Progenitor cell of endocrine pancreas (in vitro differentiated cells): ENCODE data around the gene CDKN2A. TPM values are rescaled to one million over a fixed set of nuclear protein-coding genes. Genes with fewer than 3 reads are reported as not detected.

Experiments used
- DNase-seq: peaks from one replicate; pipeline ENCODE4 v3.0.0; 2021; ENCODE audit warnings: low spot score; ENCODE audit not compliant: unreplicated experiment
- H3K27ac Mint-ChIP-seq: 2 replicates; pipeline ENCODE4 v1.8.0; 2021; ENCODE audit warnings: mild to moderate bottlenecking, moderate library complexity, mixed read lengths
- H3K27me3 Mint-ChIP-seq: 2 replicates; pipeline ENCODE4 v1.8.0; 2021; ENCODE audit warnings: mixed read lengths
- H3K36me3 Mint-ChIP-seq: 2 replicates; pipeline ENCODE4 v1.8.0; 2022; ENCODE audit warnings: mixed read lengths; ENCODE audit not compliant: insufficient read depth
- H3K4me1 Mint-ChIP-seq: 2 replicates; pipeline ENCODE4 v1.8.0; 2021; ENCODE audit warnings: low read depth, mixed read lengths
- H3K4me3 Mint-ChIP-seq: 2 replicates; pipeline ENCODE4 v1.8.0; 2021; ENCODE audit warnings: low read depth, mild to moderate bottlenecking, moderate library complexity, mixed read lengths
- H3K9me3 Mint-ChIP-seq: 2 replicates; pipeline ENCODE4 v1.8.0; 2021; ENCODE audit warnings: low read depth, mixed read lengths
- CTCF ChIP-seq: fragments of 200-600 bp; sonication (generic); IDR thresholded peaks from one replicate; pipeline ENCODE4 v1.5.0; 2021; ENCODE audit warnings: antibody characterized with exemption, mild to moderate bottlenecking; ENCODE audit not compliant: unreplicated experiment
- total RNA-seq: library from RNA; stranded (reverse); gene quantifications from 2 replicates; pipeline ENCODE4 v1.2.1, GENCODE V29; 2021

Gene CDKN2A
- total RNA-seq, 1 donor from 2014 or later, result not detected

DNA sequence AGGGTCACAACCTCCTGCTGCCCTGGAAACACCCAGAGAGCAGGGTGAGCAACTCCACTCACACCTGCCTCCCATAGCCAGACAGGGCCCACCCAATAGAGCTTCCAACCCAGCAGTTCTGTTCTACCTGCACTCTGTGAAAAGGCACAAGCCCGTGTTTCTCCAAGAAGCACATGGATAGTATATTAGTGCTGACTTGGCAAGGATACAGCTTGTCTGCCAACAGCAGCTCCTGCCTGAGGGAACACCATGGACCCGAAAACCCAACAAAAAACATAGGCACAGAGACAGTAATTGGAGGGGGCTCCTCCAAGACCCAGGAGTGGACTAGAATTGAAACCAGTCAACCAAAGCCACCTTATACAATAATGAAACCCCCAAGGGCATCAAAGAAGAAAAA lies 48.6 kb downstream of the CDKN2A start:
- Mint-ChIP-seq H3K4me3 (no peak overlapping the region), H3K9me3 (peaks cover 8% of the 10 kb centered on the region), H3K27ac (no peak overlapping the region), H3K27me3 (peaks cover 8% of the 10 kb centered on the region), H3K4me1 (no peaks in the 10 kb centered on the region), H3K36me3 (no peaks in the 10 kb centered on the region)
- no peak for DNase-seq
- no peak for TF ChIP-seq CTCF

DNA sequence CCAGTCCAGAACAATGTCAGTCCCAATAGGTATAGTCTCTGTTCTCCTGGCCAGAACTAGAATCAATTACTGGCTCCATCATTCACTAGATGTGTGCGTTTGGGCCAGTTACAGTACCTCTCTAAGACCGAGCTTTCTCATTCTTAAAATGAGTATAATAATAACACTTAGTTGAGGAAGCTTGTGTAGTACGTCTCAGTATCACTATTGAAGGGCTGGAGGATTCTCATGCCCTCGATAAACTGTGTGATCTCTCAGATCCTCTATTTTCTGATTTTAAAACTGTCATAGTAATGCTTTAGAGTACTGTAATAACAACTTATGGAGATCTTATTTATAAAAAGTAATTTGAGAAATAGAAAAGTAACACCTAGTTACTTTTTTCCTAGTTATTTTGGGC lies 50.7 kb downstream of the CDKN2A start:
- Mint-ChIP-seq H3K4me1 (no peaks in the 10 kb centered on the region), H3K27ac (no peak overlapping the region), H3K36me3 (no peaks in the 10 kb centered on the region), H3K4me3 (no peak overlapping the region), H3K27me3 (peaks cover 8% of the 10 kb centered on the region), H3K9me3 (peaks cover 8% of the 10 kb centered on the region)
- no peak for TF ChIP-seq CTCF
- no peak for DNase-seq

- DNase-seq, result no peak
- TF ChIP-seq CTCF, result no peak
- Mint-ChIP-seq H3K36me3 (no peaks in the 10 kb centered on the region), H3K4me3 (no peak overlapping the region), H3K9me3 (no peaks in the 10 kb centered on the region), H3K27ac (no peak overlapping the region), H3K27me3 (peaks cover 5% of the 10 kb centered on the region), H3K4me1 (no peaks in the 10 kb centered on the region)
These were observed 52.7 kb downstream of the CDKN2A start for GRCh38 chr9:21941337-21941995.

DNA sequence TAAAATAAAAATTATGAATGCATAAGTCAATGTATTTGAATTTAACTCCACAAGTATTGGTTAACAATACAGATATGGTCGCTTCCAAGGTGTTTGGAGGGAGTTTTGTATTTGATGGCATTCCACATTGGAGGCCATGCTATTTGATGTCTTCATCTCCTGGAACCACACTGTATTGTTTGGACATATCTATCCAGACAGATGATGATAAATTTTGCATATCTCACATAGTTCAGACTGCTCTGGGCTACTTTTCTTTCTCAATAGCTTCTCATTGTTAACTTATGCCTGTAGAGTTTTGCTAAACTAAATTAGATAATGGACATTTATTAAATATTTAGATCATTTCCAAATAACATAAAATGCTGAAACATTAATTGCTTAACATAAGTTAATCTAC lies 58.0 kb downstream of the CDKN2A start:
- TF ChIP-seq CTCF, result no peak
- Mint-ChIP-seq H3K27ac (no peak overlapping the region), H3K9me3 (no peaks in the 10 kb centered on the region), H3K4me1 (no peaks in the 10 kb centered on the region), H3K27me3 (no peaks in the 10 kb centered on the region), H3K36me3 (peaks cover 2% of the 10 kb centered on the region), H3K4me3 (no peak overlapping the region)
- DNase-seq, result no peak

DNA sequence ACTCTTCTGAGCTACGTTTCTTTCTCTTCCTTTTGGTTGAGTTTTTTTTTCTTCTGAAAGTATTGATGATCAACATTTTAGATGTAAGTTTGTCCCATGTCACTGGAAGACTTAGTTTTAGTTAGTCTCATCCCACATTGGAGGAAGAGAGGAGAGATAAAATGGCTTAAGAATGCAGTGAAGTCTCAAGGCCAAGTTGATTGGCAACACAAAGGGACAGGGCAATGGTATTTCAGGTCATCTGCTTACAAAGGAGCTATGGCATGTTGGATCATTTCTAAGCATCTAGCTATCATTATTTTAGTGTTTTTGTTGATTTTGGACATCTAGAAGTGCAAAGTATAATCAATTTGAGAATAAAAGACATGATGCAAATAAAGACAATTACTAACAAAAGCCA lies 58.6 kb downstream of the CDKN2A start:
- DNase-seq, result no peak
- no peaks in the 10 kb centered on the region for H3K9me3 Mint-ChIP-seq
- H3K27me3 Mint-ChIP-seq, result no peaks in the 10 kb centered on the region

More for the DNA sequence above, 58.6 kb downstream of the CDKN2A start:
- Mint-ChIP-seq H3K36me3 (peaks cover 4% of the 10 kb centered on the region), H3K27ac (no peak overlapping the region), H3K4me3 (no peak overlapping the region), H3K4me1 (no peaks in the 10 kb centered on the region)
- TF ChIP-seq CTCF, result no peak
